HCT116 (cell line): ENCODE data around the gene EGFR. TPM values are rescaled to one million over a fixed set of nuclear protein-coding genes. Genes with fewer than 3 reads are reported as not detected.

Source experiments
- ATAC-seq: fragments of 200-7000 bp; cut with Tn5 transposase; 2 replicates; pipeline ENCODE4 v1.9.1; 2020; ENCODE audit warnings: mild to moderate bottlenecking, moderate library complexity
- BruUV-seq: library from RNA; stranded (reverse); fragments of 400-500 nt; replicated peaks from 2 replicates; lab custom pipeline; 2021; lab: Mats Ljungman, UMichigan
- CTCF ChIA-PET: fragments of 300-600 bp; sonication (Branson Sonifier 250); formaldehyde crosslinking; loops from one replicate; lab custom pipeline; 2021; ENCODE audit warnings: antibody characterized with exemption; lab: Charles Lee
- POLR2A ChIA-PET: fragments of 300-600, 350-600 bp; sonication (Branson Sonifier 250); formaldehyde crosslinking; loops from one replicate; lab custom pipeline; 2021; ENCODE audit warnings: antibody characterized with exemption; lab: Charles Lee
- RAD21 ChIA-PET, 2 experiments: fragments of 300-600 bp; sonication (Branson Sonifier 250); formaldehyde crosslinking; loops; one replicate each; lab custom pipeline; 2023; ENCODE audit warnings: low total read pairs in 2 of 2; ENCODE audit not compliant: uncharacterized antibody in 2 of 2, unreplicated experiment in 2 of 2, low non-redundant PET in 1 of 2; lab: Charles Lee
- DNase-seq: peaks from one replicate; pipeline ENCODE4 v3.0.0-alpha.2; 2010; ENCODE audit warnings: low read depth, low spot score
- H2AFZ ChIP-seq: fragments of 200-600 bp; shearing (Covaris generic), sonication (generic); 2 replicates; pipeline ENCODE4 v1.6.1; 2017; ENCODE audit warnings: low read depth, mixed run types, mixed read lengths, antibody characterized with exemption, low read length; ENCODE audit not compliant: poor library complexity, severe bottlenecking
- H3K27ac ChIP-seq: 2 replicates; pipeline ENCODE4 v1.5.1; 2012; ENCODE audit warnings: low read depth, low read length
- H3K27me3 ChIP-seq: fragments of 200-600 bp; sonication (generic); 2 replicates; pipeline ENCODE4 v1.6.1; 2016; ENCODE audit warnings: mixed run types, low read length, mixed read lengths; ENCODE audit not compliant: insufficient read depth
- H3K36me3 ChIP-seq, 2 experiments: fragments of 200-500 bp in 1 of 2; fragments of 200-600 bp in 1 of 2; sonication (Bioruptor generic) in 1 of 2; sonication (generic) in 1 of 2; 2 replicates each; pipeline versions ENCODE4 v1.5.1 to v1.6.1; 2014 to 2016; ENCODE audit warnings: low read length in 2 of 2, inconsistent platforms in 1 of 2, mixed read lengths in 1 of 2, mixed run types in 1 of 2; ENCODE audit not compliant: insufficient read depth in 2 of 2, control insufficient read depth in 1 of 2
- H3K4me1 ChIP-seq, 2 experiments: fragments of 200-600 bp in 1 of 2; sonication (generic) in 1 of 2; 2 replicates each; pipeline versions ENCODE4 v1.5.1 to v1.6.1; 2012 to 2017; ENCODE audit warnings: low read length in 2 of 2, inconsistent platforms in 1 of 2, mild to moderate bottlenecking in 1 of 2, mixed read lengths in 1 of 2, mixed run types in 1 of 2, moderate library complexity in 1 of 2; ENCODE audit not compliant: insufficient read depth in 2 of 2, control insufficient read depth in 1 of 2
- H3K4me2 ChIP-seq: fragments of 200-600 bp; sonication (generic); 2 replicates; pipeline ENCODE4 v1.6.1; 2017; ENCODE audit warnings: mixed run types, low read length, mixed read lengths
- H3K4me3 ChIP-seq, 2 experiments: fragments of 200-600 bp in 1 of 2; sonication (generic) in 1 of 2; replicated peaks in 1 of 2; 2 replicates each; pipeline ENCODE4 v1.5.1; 2011 to 2016; ENCODE audit warnings: low read length in 2 of 2, control low read depth in 1 of 2, low read depth in 1 of 2, mild to moderate bottlenecking in 1 of 2, mixed read lengths in 1 of 2, mixed run types in 1 of 2
- H3K79me2 ChIP-seq: fragments of 200-600 bp; sonication (generic); 2 replicates; pipeline ENCODE4 v1.6.1; 2017; ENCODE audit warnings: mild to moderate bottlenecking, mixed run types, low read length, moderate library complexity, mixed read lengths; ENCODE audit not compliant: insufficient read depth
- H3K9ac ChIP-seq: fragments of 200-600 bp; sonication (generic); 2 replicates; pipeline ENCODE4 v1.6.1; 2016; ENCODE audit warnings: low read length, mixed read lengths
- H3K9me2 ChIP-seq: fragments of 200-600 bp; sonication (generic), shearing (Covaris generic); 2 replicates; pipeline ENCODE4 v1.6.1; 2017; ENCODE audit warnings: mixed run types, mild to moderate bottlenecking, moderate library complexity; ENCODE audit not compliant: insufficient read depth
- H3K9me3 ChIP-seq, 2 experiments: fragments of 200-500 bp in 1 of 2; fragments of 200-600 bp in 1 of 2; sonication (Bioruptor generic) in 1 of 2; sonication (generic) in 1 of 2; 2 replicates each; pipeline ENCODE4 v1.6.1; 2014 to 2017; ENCODE audit warnings: low read length in 2 of 2, mixed read lengths in 2 of 2, inconsistent platforms in 1 of 2, low read depth in 1 of 2, mild to moderate bottlenecking in 1 of 2, mixed run types in 1 of 2, moderate library complexity in 1 of 2; ENCODE audit not compliant: control insufficient read depth in 1 of 2, insufficient read depth in 1 of 2
- H4K20me1 ChIP-seq: fragments of 200-600 bp; sonication (generic), shearing (Covaris generic); 2 replicates; pipeline ENCODE4 v1.6.1; 2017; ENCODE audit warnings: mixed run types, mild to moderate bottlenecking, moderate library complexity; ENCODE audit not compliant: insufficient read depth
- CBX3 ChIP-seq: IDR thresholded peaks from 2 replicates; pipeline ENCODE4 v1.6.1; 2012; ENCODE audit warnings: low read depth
- CEBPB ChIP-seq: IDR thresholded peaks from 2 replicates; pipeline ENCODE4 v1.6.1; 2012; ENCODE audit warnings: low read depth
- EGR1 ChIP-seq: IDR thresholded peaks from 2 replicates; pipeline ENCODE4 v1.6.1; 2012; ENCODE audit warnings: low read depth
- ELF1 ChIP-seq: IDR thresholded peaks from 2 replicates; pipeline ENCODE4 v1.6.1; 2012; ENCODE audit warnings: low read depth, borderline replicate concordance
- EZH2 ChIP-seq: fragments of 200-600 bp; sonication (generic); IDR thresholded peaks from 2 replicates; pipeline ENCODE4 v1.6.1; 2017; ENCODE audit warnings: antibody characterized with exemption, mixed run types
- FOSL1 ChIP-seq: IDR thresholded peaks from 2 replicates; pipeline ENCODE4 v1.6.1; 2012; ENCODE audit warnings: low read depth
- JUND ChIP-seq: IDR thresholded peaks from 2 replicates; pipeline ENCODE4 v1.6.1; 2012
- MAX ChIP-seq: IDR thresholded peaks from 2 replicates; pipeline ENCODE4 v1.6.1; 2012
- POLR2A ChIP-seq: IDR thresholded peaks from 2 replicates; pipeline ENCODE4 v1.7.0; 2011; ENCODE audit warnings: borderline replicate concordance; ENCODE audit not compliant: insufficient read depth, insufficient read length; ENCODE audit errors: extremely low read depth
- RAD21 ChIP-seq: IDR thresholded peaks from 2 replicates; pipeline ENCODE4 v1.6.1; 2012; ENCODE audit warnings: low read depth, mild to moderate bottlenecking
- SIN3A ChIP-seq: IDR thresholded peaks from 2 replicates; pipeline ENCODE4 v1.6.1; 2012; ENCODE audit warnings: low read depth
- SP1 ChIP-seq: IDR thresholded peaks from 2 replicates; pipeline ENCODE4 v1.6.1; 2012; ENCODE audit warnings: low read depth
- SRF ChIP-seq: IDR thresholded peaks from 2 replicates; pipeline ENCODE4 v1.6.1; 2012; ENCODE audit warnings: low read depth
- TCF7L2 ChIP-seq: IDR thresholded peaks from 2 replicates; pipeline ENCODE4 v1.7.0; 2011; ENCODE audit warnings: borderline replicate concordance, inconsistent platforms; ENCODE audit not compliant: insufficient read depth, insufficient read length; ENCODE audit errors: extremely low read depth
- YY1 ChIP-seq: IDR thresholded peaks from 2 replicates; pipeline ENCODE4 v1.6.1; 2011; ENCODE audit warnings: low read length, low read depth, moderate library complexity, mild to moderate bottlenecking; ENCODE audit not compliant: insufficient replicate concordance; ENCODE audit errors: extremely low read depth
- ZBTB33 ChIP-seq: IDR thresholded peaks from 2 replicates; pipeline ENCODE4 v1.6.1; 2011; ENCODE audit warnings: mild to moderate bottlenecking, low read length, moderate library complexity; ENCODE audit not compliant: insufficient replicate concordance; ENCODE audit errors: extremely low read depth
- ZFX ChIP-seq: fragments of 450-650 bp; IDR thresholded peaks from 2 replicates; pipeline ENCODE4 v1.6.1; 2017
- intact Hi-C: fragments of 100-400 bp; cut with micrococcal nuclease; formaldehyde crosslinking; loops from 2 replicates; pipeline ENCODE4 v1.10.0; 2022
- total RNA-seq: library from RNA; stranded (reverse); gene quantifications from one replicate; pipeline ENCODE4 v1.2.1, GENCODE V29; 2021; ENCODE audit not compliant: unreplicated experiment
- TF ChIP-seq, protein P1 (sequence below): IDR thresholded peaks from 2 replicates; pipeline ENCODE4 v1.6.1; 2012

EGFR gene
- total RNA-seq, 1 experiment from 2014 or later: 71.5 TPM

DNA sequence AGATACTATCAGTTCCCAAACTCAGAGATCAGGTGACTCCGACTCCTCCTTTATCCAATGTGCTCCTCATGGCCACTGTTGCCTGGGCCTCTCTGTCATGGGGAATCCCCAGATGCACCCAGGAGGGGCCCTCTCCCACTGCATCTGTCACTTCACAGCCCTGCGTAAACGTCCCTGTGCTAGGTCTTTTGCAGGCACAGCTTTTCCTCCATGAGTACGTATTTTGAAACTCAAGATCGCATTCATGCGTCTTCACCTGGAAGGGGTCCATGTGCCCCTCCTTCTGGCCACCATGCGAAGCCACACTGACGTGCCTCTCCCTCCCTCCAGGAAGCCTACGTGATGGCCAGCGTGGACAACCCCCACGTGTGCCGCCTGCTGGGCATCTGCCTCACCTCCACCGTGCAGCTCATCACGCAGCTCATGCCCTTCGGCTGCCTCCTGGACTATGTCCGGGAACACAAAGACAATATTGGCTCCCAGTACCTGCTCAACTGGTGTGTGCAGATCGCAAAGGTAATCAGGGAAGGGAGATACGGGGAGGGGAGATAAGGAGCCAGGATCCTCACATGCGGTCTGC is 162.2 kb downstream of the EGFR start (continued):
- no peak for TF ChIP-seq ZBTB33
- TF ChIP-seq RAD21: no peak
- TF ChIP-seq JUND: no peak
- no peak for TF ChIP-seq ELF1
- TF ChIP-seq EGR1: no peak
- no peak for TF ChIP-seq CBX3
- no peak for TF ChIP-seq YY1

DNA sequence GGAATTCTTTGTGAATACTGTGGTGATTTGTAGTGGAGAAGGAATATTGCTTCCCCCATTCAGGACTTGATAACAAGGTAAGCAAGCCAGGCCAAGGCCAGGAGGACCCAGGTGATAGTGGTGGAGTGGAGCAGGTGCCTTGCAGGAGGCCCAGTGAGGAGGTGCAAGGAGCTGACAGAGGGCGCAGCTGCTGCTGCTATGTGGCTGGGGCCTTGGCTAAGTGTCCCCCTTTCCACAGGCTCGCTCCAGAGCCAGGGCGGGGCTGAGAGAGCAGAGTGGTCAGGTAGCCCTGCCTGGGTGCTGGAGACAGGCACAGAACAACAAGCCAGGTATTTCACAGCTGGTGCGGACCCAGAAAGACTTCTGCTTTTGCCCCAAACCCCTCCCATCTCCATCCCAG is 162.9 kb downstream of the EGFR start:
- Histone ChIP-seq H3K27me3 (no peaks in the 10 kb centered on the region), H3K9me3 (no peaks in the 10 kb centered on the region)
- DNase-seq: no peak
- POLR2A ChIA-PET: no interaction called here
- TF ChIP-seq ZBTB33: no peak
- TF ChIP-seq SRF: no peak
- no peak for TF ChIP-seq EZH2
- TF ChIP-seq, protein P1, sequence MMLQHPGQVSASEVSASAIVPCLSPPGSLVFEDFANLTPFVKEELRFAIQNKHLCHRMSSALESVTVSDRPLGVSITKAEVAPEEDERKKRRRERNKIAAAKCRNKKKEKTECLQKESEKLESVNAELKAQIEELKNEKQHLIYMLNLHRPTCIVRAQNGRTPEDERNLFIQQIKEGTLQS: no peak
- TF ChIP-seq ELF1: no peak
- TF ChIP-seq FOSL1: no peak
- no peak for TF ChIP-seq CEBPB
- TF ChIP-seq ZFX: no peak
- no peak for TF ChIP-seq MAX
- TF ChIP-seq RAD21: no peak
- no peak for TF ChIP-seq POLR2A
- no peak for TF ChIP-seq SIN3A
- TF ChIP-seq TCF7L2: no peak
- TF ChIP-seq SP1: no peak
- TF ChIP-seq, all 23 proteins: peak for 0
- intact Hi-C loops: no loop called here
- BruUV-seq: no TSS peak
- H3K4me2 ChIP-seq: no peak overlapping the region
- no peak for ATAC-seq
- peaks cover 0 to 19% of the 10 kb centered on the region in 2 experiments; a peak in 3 of 4 replicates for H3K4me1 ChIP-seq
- ChIA-PET RAD21 (no interaction called here), CTCF (no interaction called here)
- H4K20me1 ChIP-seq: no peaks in the 10 kb centered on the region
- H3K27ac ChIP-seq: no peak overlapping the region
- no peaks in the 10 kb centered on the region for H3K9me2 ChIP-seq
- no peak overlapping the region for H2AFZ ChIP-seq
- H3K79me2 ChIP-seq: no peaks in the 10 kb centered on the region
- H3K9ac ChIP-seq: no peak overlapping the region
- H3K36me3 ChIP-seq: peaks cover 3 to 40% of the 10 kb centered on the region in 2 experiments; a peak in 2 of 4 replicates
- H3K4me3 ChIP-seq: no peak overlapping the region
